GM21786 (cell line): ENCODE results near the gene MATK.

ENCODE experiments used
- ATAC-seq: cut with Tn5 transposase; IDR thresholded peaks from one replicate; pipeline ENCODE4 v1.9.1; 2021; ENCODE audit not compliant: unreplicated experiment

Gene MATK

GRCh38 chr19:3785938-3786824 is at the start of gene MATK:
Gene MATK (minus strand): TSS chr19:3786381. CDS start chr19:3785135, 1,246 bp downstream.
- no peak for ATAC-seq

- no peak for ATAC-seq
Measured at GRCh38 chr19:3835055-3835435, 48.9 kb upstream of the MATK start.

GRCh38 chr19:3834349-3835054 is 48.3 kb upstream of the MATK start:
- no peak for ATAC-seq

GRCh38 chr19:3833578-3834348 is 47.6 kb upstream of the MATK start:
- ATAC-seq: no peak

DNA sequence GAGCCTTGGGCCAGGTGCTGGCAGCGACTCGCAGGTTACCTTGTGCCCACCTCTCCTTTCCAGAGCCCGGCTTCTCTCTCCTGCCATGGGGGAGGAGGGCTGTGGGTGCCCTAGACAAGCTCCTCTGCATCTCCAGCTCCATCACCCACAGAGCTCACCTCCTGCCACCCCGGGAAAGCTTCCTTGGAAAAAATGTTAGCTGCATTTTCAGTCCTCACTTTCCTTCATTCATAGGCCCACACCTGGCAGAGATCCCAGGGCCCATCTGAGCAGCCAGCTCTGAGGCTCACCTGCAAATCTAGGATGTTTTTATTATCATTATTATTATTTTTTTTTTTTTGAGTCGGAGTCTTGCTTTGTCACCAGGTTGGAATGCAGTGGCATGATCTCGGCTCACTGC is 45.8 kb upstream of the MATK start:
- ATAC-seq: no peak

DNA sequence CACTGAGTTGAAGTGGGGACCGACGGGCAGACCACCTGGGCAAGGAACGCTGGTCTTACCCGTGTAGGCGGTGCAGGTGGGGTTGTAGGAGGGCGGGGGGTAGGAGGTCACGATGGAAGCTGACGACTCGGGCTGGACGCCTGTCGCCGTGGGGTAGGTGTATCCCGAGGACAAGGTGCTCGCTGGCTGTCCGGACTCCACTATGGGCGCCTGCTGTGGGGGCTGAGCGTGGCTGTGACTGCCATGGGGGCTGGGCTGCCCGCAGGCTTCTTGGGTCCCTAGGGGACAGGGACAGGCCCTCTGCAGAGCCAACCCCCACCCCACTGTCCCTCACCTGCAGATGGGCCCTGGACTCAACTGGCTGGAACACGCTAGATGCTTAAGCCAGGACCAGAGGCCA is 45.4 kb upstream of the MATK start:
- ATAC-seq: no peak

GRCh38 chr19:3830621-3831589 is 44.7 kb upstream of the MATK start:
- no peak for ATAC-seq

- no peak for ATAC-seq
Measured at GRCh38 chr19:3827306-3827705, 41.1 kb upstream of the MATK start.

DNA sequence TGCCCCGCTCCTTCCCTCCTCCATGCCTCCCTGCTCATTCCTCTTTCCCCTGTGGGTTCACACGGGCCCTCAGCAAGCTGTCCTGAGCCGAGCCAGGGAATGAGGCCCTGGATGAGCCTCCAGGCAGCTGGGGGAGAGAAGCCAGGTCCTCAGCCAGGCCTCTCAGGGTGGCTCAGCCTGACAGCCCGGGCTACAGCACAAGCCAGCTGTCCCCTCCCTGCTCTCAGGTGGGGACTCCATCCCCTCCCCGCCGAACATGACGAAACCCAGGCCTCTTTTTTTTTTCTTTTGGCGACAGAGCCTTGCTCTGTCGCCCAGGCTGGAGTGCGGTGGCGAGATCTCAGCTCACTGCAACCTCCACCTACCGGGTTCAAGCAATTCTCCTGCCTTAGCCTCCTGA is 40.0 kb upstream of the MATK start:
- no peak for ATAC-seq

GRCh38 chr19:3825286-3825956 is 39.2 kb upstream of the MATK start:
- ATAC-seq: no peak

DNA sequence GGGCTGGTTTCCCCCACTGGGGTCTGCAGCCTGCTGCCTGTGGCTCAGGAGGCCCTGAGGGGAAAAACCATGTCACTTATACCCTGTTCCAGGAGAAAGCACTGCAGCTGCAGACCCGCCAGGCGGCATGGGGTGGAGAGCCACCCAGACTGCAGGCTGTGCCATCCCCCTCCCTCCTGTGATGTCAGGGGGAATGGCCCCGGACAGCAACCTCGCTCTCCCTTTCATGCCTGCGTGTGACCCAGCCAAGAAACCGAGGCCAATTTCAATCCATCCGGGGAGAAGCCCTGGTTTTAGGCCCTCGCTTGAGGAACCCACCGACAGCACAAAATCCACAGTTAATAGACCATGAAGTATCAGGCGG is 37.2 kb upstream of the MATK start:
- ATAC-seq: no peak

GRCh38 chr19:3822683-3823349 is 36.6 kb upstream of the MATK start:
- ATAC-seq: no peak

- ATAC-seq: no peak
Measured at GRCh38 chr19:3821857-3822364, 35.7 kb upstream of the MATK start.

DNA sequence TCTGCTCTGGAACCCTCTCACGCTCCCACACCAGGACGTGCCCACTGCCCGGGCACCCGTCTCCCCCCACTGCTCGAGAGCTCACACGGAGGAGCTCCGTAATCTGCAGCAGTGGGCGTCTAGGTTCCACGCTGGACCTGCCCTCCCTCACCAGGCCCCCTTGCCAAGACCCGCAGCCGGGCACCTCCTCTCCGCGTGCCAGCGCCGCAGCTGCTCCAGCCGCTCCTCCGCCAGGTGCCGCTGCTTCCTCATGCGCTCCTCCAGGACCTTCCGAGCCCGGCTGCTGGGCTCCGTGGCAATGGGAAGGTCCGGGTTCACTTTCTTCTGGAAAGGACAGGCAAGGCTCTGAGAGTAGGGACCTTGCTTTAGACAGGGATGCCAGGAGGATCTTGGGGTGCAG is 35.0 kb upstream of the MATK start:
- no peak for ATAC-seq

DNA sequence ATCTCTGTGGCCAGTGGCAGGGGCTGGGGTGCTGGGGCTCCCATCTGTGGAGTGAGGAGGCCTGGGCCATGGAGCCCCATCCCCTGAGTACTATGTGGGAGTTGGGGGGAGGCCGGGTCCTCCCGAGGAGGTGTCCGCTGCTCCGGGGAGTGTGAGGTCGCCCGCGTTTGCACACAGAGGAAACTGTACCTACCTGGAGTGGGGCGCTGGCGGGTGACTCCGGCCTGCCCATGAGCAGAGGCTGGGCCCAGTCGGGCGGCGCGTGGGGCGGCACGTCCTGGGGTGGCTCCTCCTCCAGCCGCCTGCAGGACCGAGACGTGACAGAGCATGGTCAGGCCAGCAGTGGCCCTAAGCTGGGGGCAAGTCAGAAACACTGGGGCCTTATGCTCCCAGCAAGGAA is 33.8 kb upstream of the MATK start:
- ATAC-seq: no peak

GRCh38 chr19:3818918-3819317 is 32.7 kb upstream of the MATK start:
- ATAC-seq: no peak

DNA sequence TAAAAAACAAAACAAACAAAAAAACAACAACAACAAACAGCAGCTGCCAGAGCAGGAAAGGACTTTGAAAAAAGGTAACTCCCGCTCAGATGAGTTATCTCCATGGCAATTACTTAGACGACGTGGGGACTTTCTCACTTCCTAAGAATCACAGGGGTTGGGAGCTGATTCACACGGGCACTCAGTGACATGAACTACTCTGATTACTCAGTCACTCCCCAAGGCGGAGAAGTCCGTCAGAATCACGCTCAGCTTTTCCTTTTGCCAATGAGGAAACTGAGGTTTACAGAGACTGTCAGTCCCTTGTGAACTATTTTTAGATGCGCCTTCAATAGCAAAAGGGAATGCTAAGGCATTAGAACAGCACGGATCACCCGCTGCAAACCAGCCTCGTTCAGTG is 32.3 kb upstream of the MATK start:
- no peak for ATAC-seq

DNA sequence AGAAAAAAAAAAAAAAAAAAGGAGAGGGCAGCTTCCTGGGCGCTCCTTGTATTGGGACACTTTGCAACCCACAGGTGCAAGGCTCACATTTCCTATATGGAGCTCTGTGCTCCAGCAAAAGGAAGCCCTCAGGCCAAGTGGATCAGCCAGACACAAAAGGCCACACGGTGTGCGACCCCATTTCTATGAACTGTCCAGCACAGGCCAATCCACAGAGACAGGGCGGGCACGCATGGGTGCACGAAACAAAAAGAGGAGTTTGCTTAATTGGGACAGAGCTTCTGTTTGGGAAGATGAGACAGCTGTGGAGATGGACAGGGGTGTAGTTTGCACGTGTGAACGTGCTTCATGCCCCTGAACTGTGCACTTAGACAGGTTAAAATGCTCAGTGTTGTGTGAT is 31.6 kb upstream of the MATK start:
- ATAC-seq: no peak

GRCh38 chr19:3816566-3817218 is 30.5 kb upstream of the MATK start:
- no peak for ATAC-seq
